ENCODE data around the gene IL17RD. TPM values are rescaled to one million over a fixed set of nuclear protein-coding genes. Genes with fewer than 3 reads are reported as not detected.

Gene IL17RD
- total RNA-seq, 1 donor from 2014 or later = 30.3 TPM

DNA sequence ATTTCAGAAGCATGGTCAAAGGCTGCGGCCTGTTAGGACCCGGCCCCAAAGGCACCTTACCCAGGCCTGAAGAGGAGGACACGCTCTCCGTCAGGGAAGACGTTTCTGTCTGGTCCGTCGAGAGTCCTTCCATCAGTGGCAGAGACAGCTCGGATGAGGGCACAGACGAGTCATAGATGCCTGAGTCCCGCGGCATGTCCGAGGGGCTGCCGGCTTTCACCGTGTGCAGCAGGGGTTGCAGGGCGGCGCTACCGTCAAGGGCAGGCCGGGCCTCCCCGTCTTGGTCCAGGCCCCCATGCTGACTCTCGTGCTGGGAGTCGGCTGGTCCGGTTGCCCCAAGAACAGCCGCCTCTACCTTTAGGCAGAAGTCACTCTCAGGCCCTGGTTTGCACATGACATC is 67.6 kb downstream of the IL17RD start:
- Mint-ChIP-seq H3K27ac (no peak overlapping the region), H3K4me3 (no peak overlapping the region), H3K9me3 (no peaks in the 10 kb centered on the region), H3K36me3 (peaks cover 28% of the 10 kb centered on the region), H3K27me3 (ENCODE audit: low read depth) (no peaks in the 10 kb centered on the region), H3K4me1 (peaks cover 4% of the 10 kb centered on the region)
- TF ChIP-seq, protein P1, sequence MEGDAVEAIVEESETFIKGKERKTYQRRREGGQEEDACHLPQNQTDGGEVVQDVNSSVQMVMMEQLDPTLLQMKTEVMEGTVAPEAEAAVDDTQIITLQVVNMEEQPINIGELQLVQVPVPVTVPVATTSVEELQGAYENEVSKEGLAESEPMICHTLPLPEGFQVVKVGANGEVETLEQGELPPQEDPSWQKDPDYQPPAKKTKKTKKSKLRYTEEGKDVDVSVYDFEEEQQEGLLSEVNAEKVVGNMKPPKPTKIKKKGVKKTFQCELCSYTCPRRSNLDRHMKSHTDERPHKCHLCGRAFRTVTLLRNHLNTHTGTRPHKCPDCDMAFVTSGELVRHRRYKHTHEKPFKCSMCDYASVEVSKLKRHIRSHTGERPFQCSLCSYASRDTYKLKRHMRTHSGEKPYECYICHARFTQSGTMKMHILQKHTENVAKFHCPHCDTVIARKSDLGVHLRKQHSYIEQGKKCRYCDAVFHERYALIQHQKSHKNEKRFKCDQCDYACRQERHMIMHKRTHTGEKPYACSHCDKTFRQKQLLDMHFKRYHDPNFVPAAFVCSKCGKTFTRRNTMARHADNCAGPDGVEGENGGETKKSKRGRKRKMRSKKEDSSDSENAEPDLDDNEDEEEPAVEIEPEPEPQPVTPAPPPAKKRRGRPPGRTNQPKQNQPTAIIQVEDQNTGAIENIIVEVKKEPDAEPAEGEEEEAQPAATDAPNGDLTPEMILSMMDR (IDR thresholded peaks at IDR 0.05; ENCODE audit: unreplicated experiment) = no peak
- no peak for DNase-seq (ENCODE audit: low spot score in 2 of 2, unreplicated experiment in 2 of 2)

DNA sequence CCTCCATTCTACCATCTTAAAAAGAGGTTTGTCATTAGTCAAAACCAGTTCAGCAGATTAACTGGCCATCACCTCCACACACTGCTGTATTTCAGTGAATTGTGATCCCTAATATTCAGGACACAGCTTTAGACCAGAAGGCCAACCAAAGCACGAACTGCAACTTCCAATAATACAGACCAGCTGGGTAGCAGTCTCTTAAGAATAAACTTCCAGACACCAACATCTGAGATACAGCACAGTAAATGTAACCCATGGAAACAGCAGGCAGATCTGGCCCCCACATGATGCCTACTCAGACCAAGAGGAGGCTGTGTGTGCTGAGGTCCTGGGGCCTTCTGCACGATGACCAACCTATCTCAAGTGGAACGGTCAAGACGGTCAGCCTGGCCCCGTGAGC is 69.8 kb downstream of the IL17RD start:
- H3K4me1 Mint-ChIP-seq = no peaks in the 10 kb centered on the region
- H3K27me3 Mint-ChIP-seq (ENCODE audit: low read depth) = no peaks in the 10 kb centered on the region
- no peak for DNase-seq (ENCODE audit: low spot score in 2 of 2, unreplicated experiment in 2 of 2)
- H3K36me3 Mint-ChIP-seq = peaks cover 25% of the 10 kb centered on the region
- H3K27ac Mint-ChIP-seq = no peak overlapping the region
- H3K9me3 Mint-ChIP-seq = no peaks in the 10 kb centered on the region
- TF ChIP-seq, protein P1 (IDR thresholded peaks at IDR 0.05; ENCODE audit: unreplicated experiment) = no peak
- no peak overlapping the region for H3K4me3 Mint-ChIP-seq

DNA sequence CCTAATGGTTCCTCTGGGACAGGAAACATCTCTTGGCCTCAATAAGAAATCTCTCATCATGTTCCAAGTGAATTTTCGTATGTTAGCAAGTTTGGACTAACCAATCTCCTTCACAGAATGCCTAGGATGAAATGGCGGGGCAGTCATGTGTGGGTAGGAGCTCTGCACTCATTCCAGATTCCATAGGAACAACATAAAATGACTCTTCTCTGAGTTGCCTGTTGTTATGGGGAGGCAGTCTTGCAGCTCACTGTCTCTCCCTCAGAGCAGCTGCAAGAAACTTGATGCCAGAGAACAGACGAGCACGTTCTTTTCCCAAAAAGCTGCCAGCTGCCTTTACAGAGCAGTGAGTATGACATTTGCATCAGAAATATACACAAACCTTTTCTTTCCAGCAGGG is 70.6 kb downstream of the IL17RD start:
- no peak for DNase-seq (ENCODE audit: low spot score in 2 of 2, unreplicated experiment in 2 of 2)
- H3K36me3 Mint-ChIP-seq = peaks cover 25% of the 10 kb centered on the region
- no peaks in the 10 kb centered on the region for H3K27me3 Mint-ChIP-seq (ENCODE audit: low read depth)
- TF ChIP-seq, protein P1 (IDR thresholded peaks at IDR 0.05; ENCODE audit: unreplicated experiment) = no peak
- no peaks in the 10 kb centered on the region for H3K4me1 Mint-ChIP-seq
- no peaks in the 10 kb centered on the region for H3K9me3 Mint-ChIP-seq
- no peak overlapping the region for H3K4me3 Mint-ChIP-seq
- no peak overlapping the region for H3K27ac Mint-ChIP-seq

DNA sequence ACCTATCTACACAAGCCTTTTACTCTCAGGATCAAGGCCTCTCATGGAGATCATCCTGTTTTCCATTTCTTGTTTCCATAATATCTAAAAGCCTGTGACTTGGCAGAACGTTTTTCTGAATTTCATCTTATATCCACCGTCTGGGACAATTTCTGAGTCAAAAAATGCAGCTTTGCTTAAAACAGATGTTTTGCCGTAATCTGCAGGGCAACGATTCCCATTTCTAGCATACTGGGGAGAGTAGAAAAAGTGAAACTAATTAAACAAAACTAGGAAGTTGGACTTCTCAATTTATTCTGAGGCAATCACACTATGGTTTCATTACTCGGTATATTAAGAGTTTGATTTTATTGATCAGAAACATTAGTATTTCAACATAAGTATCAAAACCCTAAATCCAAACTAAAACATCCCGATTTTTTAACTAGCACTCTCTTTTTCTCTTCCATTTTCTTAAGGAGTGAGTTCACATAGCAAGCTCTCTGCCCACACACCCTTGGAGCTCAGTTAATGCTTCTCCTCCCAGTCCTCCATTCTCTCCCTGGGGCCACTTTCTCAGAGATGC is 71.1 kb downstream of the IL17RD start:
- TF ChIP-seq, protein P1 (IDR thresholded peaks at IDR 0.05; ENCODE audit: unreplicated experiment) = no peak
- DNase-seq (ENCODE audit: low spot score in 2 of 2, unreplicated experiment in 2 of 2) = no peak
- Mint-ChIP-seq H3K4me1 (no peaks in the 10 kb centered on the region), H3K27ac (no peak overlapping the region), H3K4me3 (no peak overlapping the region), H3K36me3 (peaks cover 25% of the 10 kb centered on the region), H3K27me3 (ENCODE audit: low read depth) (no peaks in the 10 kb centered on the region), H3K9me3 (no peaks in the 10 kb centered on the region)

DNA sequence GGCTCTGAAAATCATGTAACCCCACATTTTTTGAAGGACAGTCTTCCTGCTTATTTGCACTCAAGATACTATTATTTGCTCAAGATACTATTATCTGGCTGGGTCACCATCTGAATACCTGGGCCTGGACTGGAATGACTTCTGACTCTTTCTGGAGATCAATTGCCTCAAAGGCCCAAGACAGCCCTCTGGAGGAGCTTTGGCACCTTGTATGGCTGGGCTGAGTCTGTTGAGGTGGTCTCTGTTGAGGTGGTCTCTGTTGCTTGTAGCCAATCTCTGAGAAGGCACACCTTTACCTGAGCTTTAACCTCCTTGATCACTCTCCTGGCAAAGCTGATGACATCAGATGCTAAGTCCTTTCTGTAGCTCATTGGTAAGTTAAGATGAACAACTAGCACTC is 71.7 kb downstream of the IL17RD start:
- H3K4me1 Mint-ChIP-seq = no peaks in the 10 kb centered on the region
- no peaks in the 10 kb centered on the region for H3K27me3 Mint-ChIP-seq (ENCODE audit: low read depth)
- TF ChIP-seq, protein P1 (IDR thresholded peaks at IDR 0.05; ENCODE audit: unreplicated experiment) = no peak

More for the DNA sequence above, 71.7 kb downstream of the IL17RD start:
- H3K4me3 Mint-ChIP-seq = no peak overlapping the region
- no peak for DNase-seq (ENCODE audit: low spot score in 2 of 2, unreplicated experiment in 2 of 2)
- peaks cover 25% of the 10 kb centered on the region for H3K36me3 Mint-ChIP-seq
- no peaks in the 10 kb centered on the region for H3K9me3 Mint-ChIP-seq
- H3K27ac Mint-ChIP-seq = no peak overlapping the region
